Mammary microvascular endothelial cell (primary cell): ENCODE data around the gene PEX1. TPM values are rescaled to one million over a fixed set of nuclear protein-coding genes. Genes with fewer than 3 reads are reported as not detected.

ENCODE experiments used
- total RNA-seq: library from RNA; depleted of rRNA; stranded (reverse); fragments of >200 nt; gene quantifications from 2 replicates; pipeline ENCODE4 v1.2.3, GENCODE V29; 2015

PEX1 gene
- total RNA-seq: 8.5 and 9.3 TPM in 2 replicates

DNA sequence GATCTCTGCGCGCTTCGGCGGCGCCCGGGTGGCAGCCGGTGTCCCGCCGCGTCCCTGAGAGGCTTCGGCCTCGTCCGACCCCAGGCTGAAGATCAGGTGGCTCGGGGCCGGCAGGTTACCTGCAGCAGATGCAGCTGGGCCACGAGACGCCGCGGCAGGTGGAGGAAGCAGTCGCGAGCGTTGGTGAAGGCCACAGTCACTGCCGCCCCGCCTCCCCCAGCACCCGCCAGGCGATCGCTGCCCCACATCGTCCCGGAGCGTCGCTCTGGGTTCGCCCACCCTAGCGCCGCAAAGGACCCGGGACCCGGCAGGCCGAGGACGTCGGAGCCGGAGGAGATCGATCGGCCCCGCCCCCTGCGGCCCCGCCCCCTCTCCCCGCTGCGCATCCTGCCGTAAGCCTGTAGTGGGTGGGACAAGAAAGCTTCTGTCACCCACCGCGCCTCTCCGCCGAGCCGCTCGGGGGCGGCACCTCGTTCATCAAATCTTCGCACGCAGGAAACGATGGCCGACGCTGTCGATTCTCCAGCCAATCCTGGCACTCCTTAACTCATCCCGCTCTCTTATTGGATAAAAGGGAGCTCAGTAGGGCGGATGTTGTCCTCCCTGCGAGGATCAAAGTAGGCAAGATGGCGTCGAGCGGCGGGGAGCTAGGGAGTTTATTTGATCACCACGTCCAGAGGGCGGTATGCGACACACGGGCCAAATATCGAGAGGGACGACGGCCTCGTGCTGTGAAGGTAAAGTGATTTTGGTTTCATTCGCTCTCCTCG lies at the start of gene PEX1, which contains the start of gene RBM48:
PEX1 (minus strand) TSS at position 333 of the 770 bp plus-strand sequence; CDS start at position 248, 85 bp downstream.
RBM48 (plus strand) TSS at position 608 of the 770 bp plus-strand sequence; CDS start at position 627, 19 bp downstream.

DNA sequence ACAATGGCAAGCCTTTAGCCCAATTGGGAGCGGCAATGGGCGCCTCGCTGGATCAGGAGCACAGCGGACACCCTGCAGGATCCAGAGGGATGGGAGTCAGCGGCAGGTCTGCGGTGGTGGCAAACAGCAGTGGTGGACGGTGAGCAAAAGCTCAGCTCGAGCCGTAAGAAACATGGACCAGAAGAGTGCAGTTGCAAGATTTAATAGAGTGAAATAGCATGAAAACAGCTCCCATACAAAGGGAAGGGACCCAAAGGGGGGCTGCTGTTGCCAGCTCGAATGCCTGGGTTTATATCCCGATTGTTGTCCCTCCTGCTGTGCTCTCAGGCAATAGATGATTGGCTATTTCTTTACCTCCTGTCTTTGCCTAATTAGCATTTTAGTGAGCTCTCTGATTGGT lies 50.6 kb downstream of the PEX1 start, which contains the start of gene ERVW-1:
ERVW-1 (minus strand) TSS at position 266 of the 400 bp plus-strand sequence. CDS start 7,565 bp downstream, outside the sequence.

DNA sequence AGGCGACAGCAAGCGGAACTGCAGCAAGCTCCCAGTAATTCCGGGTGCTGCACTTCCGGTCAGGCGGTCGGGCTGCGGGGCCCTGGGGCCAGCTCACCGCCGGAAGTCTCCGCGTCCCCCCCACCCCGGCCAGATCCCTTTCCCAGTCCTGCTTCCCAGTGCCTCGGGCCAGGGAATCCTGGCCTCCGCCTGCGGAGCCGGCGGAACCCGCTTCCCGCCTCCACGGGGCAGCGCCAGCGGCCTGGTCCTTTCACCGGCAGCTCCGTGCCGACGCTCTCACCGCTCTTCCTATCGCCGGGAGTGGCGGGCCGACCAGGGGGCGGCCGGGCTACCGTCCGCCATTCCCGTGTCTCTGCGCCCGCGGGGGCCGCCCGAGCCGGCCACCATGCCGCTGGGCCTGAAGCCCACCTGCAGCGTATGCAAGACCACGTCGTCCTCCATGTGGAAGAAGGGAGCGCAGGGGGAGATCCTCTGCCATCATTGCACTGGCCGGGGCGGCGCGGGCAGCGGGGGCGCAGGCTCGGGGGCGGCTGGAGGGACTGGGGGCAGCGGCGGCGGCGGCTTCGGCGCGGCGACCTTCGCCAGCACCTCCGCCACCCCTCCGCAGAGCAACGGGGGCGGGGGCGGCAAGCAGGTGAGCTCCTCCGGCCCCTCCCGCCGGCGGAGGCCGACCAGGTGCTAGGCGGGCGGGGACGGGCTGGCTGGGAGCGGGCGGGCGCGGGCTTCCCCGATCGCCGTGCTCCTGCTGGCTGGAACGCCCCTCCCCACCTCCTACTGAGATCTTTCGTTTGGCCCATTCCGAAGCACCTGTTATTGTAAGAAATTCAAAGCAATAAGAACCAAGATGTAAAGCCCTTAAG lies 80.7 kb downstream of the PEX1 start, which contains the start of gene GATAD1:
GATAD1 (plus strand) TSS at position 138 of the 860 bp plus-strand sequence; CDS start at position 386, 248 bp downstream.

Other genes starting within 250 kb of the PEX1 start
- 11.5 and 12.6 TPM in 2 replicates for gene GATAD1, start 81.0 kb downstream of the PEX1 start, total RNA-seq
- gene ERVW-1, start 50.6 kb downstream of the PEX1 start, total RNA-seq: not detected in 2 replicates
- 6.5 and 6.8 TPM in 2 replicates for gene RBM48, start 275 bp upstream of the PEX1 start, total RNA-seq
- gene FAM133B, start 61.9 kb upstream of the PEX1 start, total RNA-seq: 12.5 and 14.0 TPM in 2 replicates